Measurements from ENCODE around the gene MYLK. TPM values are rescaled to one million over a fixed set of nuclear protein-coding genes. Genes with fewer than 3 reads are reported as not detected.
A peak's percentile ranks its signal among the peaks of the same experiment; 100 is the strongest.

MYLK gene
- total RNA-seq, 1 donor from 2014 or later, result 50.5 TPM

GRCh38 chr3:123716411-123716810, 167.7 kb downstream of the MYLK start:
- Histone ChIP-seq H3K9ac (ENCODE audit: low read length) (no peak overlapping the region), H4K20me1 (ENCODE audit: insufficient read depth, low read length) (no peaks in the 10 kb centered on the region), H3K9me3 (ENCODE audit: insufficient read depth, low read depth, low read length) (no peaks in the 10 kb centered on the region), H3K79me2 (ENCODE audit: insufficient read depth, low read length) (no peaks in the 10 kb centered on the region), H2AFZ (ENCODE audit: low read depth, low read length) (no peak overlapping the region), H3K4me1 (ENCODE audit: insufficient read depth, low read length) (peaks cover 24% of the 10 kb centered on the region), H3K27me3 (ENCODE audit: insufficient read depth, low read length) (no peaks in the 10 kb centered on the region), H3K27ac (ENCODE audit: low read depth, low read length) (no peak overlapping the region), H3K4me3 (ENCODE audit: insufficient read depth, low read depth, low read length) (no peak overlapping the region), H3K36me3 (ENCODE audit: insufficient read depth, low read length) (peaks cover 12% of the 10 kb centered on the region), H3K4me2 (ENCODE audit: low read length) (no peak overlapping the region)
- H3K4me3 Mint-ChIP-seq (ENCODE audit: unreplicated experiment), result no peak overlapping the region
- H3K36me3 Mint-ChIP-seq (ENCODE audit: low read depth, unreplicated experiment), result peaks cover 13% of the 10 kb centered on the region
- H3K9me3 Mint-ChIP-seq (ENCODE audit: unreplicated experiment), result no peaks in the 10 kb centered on the region
- H3K4me1 Mint-ChIP-seq (ENCODE audit: low read depth, unreplicated experiment), result peaks cover 47% of the 10 kb centered on the region
- H3K27me3 Mint-ChIP-seq (ENCODE audit: low read depth, unreplicated experiment), result no peaks in the 10 kb centered on the region
- H3K27ac Mint-ChIP-seq (ENCODE audit: unreplicated experiment), result no peak overlapping the region
- DNase-seq (ENCODE audit: low read depth), result no peak
- no peak for FAIRE-seq
- no peak for TF ChIP-seq EZH2 (IDR thresholded peaks at IDR 0.05; ENCODE audit: insufficient read depth, low read length)
- no peak for TF ChIP-seq CTCF (IDR thresholded peaks at IDR 0.05; ENCODE audit: insufficient read depth, low read depth, low read length)

GRCh38 chr3:123713211-123713610, 170.9 kb downstream of the MYLK start:
- Histone ChIP-seq H3K4me1 (ENCODE audit: insufficient read depth, low read length) (peaks cover 14% of the 10 kb centered on the region), H3K4me2 (ENCODE audit: low read length) (no peak overlapping the region), H2AFZ (ENCODE audit: low read depth, low read length) (no peak overlapping the region), H4K20me1 (ENCODE audit: insufficient read depth, low read length) (no peaks in the 10 kb centered on the region), H3K4me3 (ENCODE audit: insufficient read depth, low read depth, low read length) (no peak overlapping the region), H3K36me3 (ENCODE audit: insufficient read depth, low read length) (peaks cover 8% of the 10 kb centered on the region), H3K79me2 (ENCODE audit: insufficient read depth, low read length) (no peaks in the 10 kb centered on the region), H3K27ac (ENCODE audit: low read depth, low read length) (no peak overlapping the region), H3K9ac (ENCODE audit: low read length) (no peak overlapping the region), H3K9me3 (ENCODE audit: insufficient read depth, low read depth, low read length) (no peaks in the 10 kb centered on the region), H3K27me3 (ENCODE audit: insufficient read depth, low read length) (no peaks in the 10 kb centered on the region)
- peaks cover 14% of the 10 kb centered on the region for H3K36me3 Mint-ChIP-seq (ENCODE audit: low read depth, unreplicated experiment)
- TF ChIP-seq CTCF (IDR thresholded peaks at IDR 0.05; ENCODE audit: insufficient read depth, low read depth, low read length), result no peak
- no peak for TF ChIP-seq EZH2 (IDR thresholded peaks at IDR 0.05; ENCODE audit: insufficient read depth, low read length)
- no peak overlapping the region for H3K4me3 Mint-ChIP-seq (ENCODE audit: unreplicated experiment)
- H3K9me3 Mint-ChIP-seq (ENCODE audit: unreplicated experiment), result no peaks in the 10 kb centered on the region
- FAIRE-seq (no peak), DNase-seq (ENCODE audit: low read depth) (no peak)
- H3K27me3 Mint-ChIP-seq (ENCODE audit: low read depth, unreplicated experiment), result no peaks in the 10 kb centered on the region
- peaks cover 35% of the 10 kb centered on the region for H3K4me1 Mint-ChIP-seq (ENCODE audit: low read depth, unreplicated experiment)
- no peak overlapping the region for H3K27ac Mint-ChIP-seq (ENCODE audit: unreplicated experiment)

GRCh38 chr3:123712077-123712860, 171.9 kb downstream of the MYLK start:
- Histone ChIP-seq H3K27ac (ENCODE audit: low read depth, low read length) (no peak overlapping the region), H3K9me3 (ENCODE audit: insufficient read depth, low read depth, low read length) (no peaks in the 10 kb centered on the region), H3K79me2 (ENCODE audit: insufficient read depth, low read length) (no peaks in the 10 kb centered on the region), H3K4me2 (ENCODE audit: low read length) (peak overlapping the region; percentile 34), H3K4me3 (ENCODE audit: insufficient read depth, low read depth, low read length) (no peak overlapping the region), H4K20me1 (ENCODE audit: insufficient read depth, low read length) (no peaks in the 10 kb centered on the region), H2AFZ (ENCODE audit: low read depth, low read length) (no peak overlapping the region), H3K27me3 (ENCODE audit: insufficient read depth, low read length) (no peaks in the 10 kb centered on the region), H3K4me1 (ENCODE audit: insufficient read depth, low read length) (peaks cover 9% of the 10 kb centered on the region), H3K9ac (ENCODE audit: low read length) (no peak overlapping the region), H3K36me3 (ENCODE audit: insufficient read depth, low read length) (peaks cover 8% of the 10 kb centered on the region)
- Mint-ChIP-seq H3K27ac (ENCODE audit: unreplicated experiment) (no peak overlapping the region), H3K36me3 (ENCODE audit: low read depth, unreplicated experiment) (peaks cover 24% of the 10 kb centered on the region), H3K4me1 (ENCODE audit: low read depth, unreplicated experiment) (peaks cover 30% of the 10 kb centered on the region), H3K4me3 (ENCODE audit: unreplicated experiment) (no peak overlapping the region), H3K27me3 (ENCODE audit: low read depth, unreplicated experiment) (no peaks in the 10 kb centered on the region), H3K9me3 (ENCODE audit: unreplicated experiment) (no peaks in the 10 kb centered on the region)
- FAIRE-seq (no peak), DNase-seq (ENCODE audit: low read depth) (no peak)
- TF ChIP-seq CTCF (IDR thresholded peaks at IDR 0.05; ENCODE audit: insufficient read depth, low read depth, low read length), result no peak
- TF ChIP-seq EZH2 (IDR thresholded peaks at IDR 0.05; ENCODE audit: insufficient read depth, low read length), result no peak

All from astrocyte (in vitro differentiated cells and primary cell).